Neutrophil (primary cell): Measurements from ENCODE around the gene TMEM182.

ENCODE experiments used
- H3K27ac ChIP-seq: fragments of 200-600 bp; sonication (generic); 2 replicates; pipeline ENCODE4 v1.5.1; 2016; ENCODE audit warnings: mild to moderate bottlenecking, moderate library complexity
- H3K27me3 ChIP-seq: fragments of 200-600 bp; sonication (generic); 2 replicates; pipeline ENCODE4 v1.6.0; 2016; ENCODE audit warnings: mild to moderate bottlenecking
- H3K36me3 ChIP-seq: fragments of 200-600 bp; sonication (generic); 2 replicates; pipeline ENCODE4 v1.5.1; 2017
- H3K4me1 ChIP-seq, 2 experiments: fragments of 200-600 bp in 1 of 2; sonication (generic) in 1 of 2; 1 replicate in 1 of 2; 2 replicates in 1 of 2; pipeline versions ENCODE4 v1.5.1 to v1.6.1; 2013 to 2016; ENCODE audit warnings: low read depth in 1 of 2, low read length in 1 of 2, mild to moderate bottlenecking in 1 of 2, moderate library complexity in 1 of 2; ENCODE audit not compliant: control insufficient read depth in 1 of 2, insufficient read depth in 1 of 2
- H3K4me3 ChIP-seq, 2 experiments: fragments of 200-600 bp in 1 of 2; sonication (generic) in 1 of 2; 1 replicate in 1 of 2; 2 replicates in 1 of 2; pipeline ENCODE4 v1.5.1; 2013 to 2016; ENCODE audit warnings: low read depth in 1 of 2, low read length in 1 of 2, mild to moderate bottlenecking in 1 of 2, moderate library complexity in 1 of 2
- H3K9me3 ChIP-seq: fragments of 200-600 bp; sonication (generic); 2 replicates; pipeline ENCODE4 v1.5.1; 2016
- TF ChIP-seq, protein P1 (sequence below): fragments of 200-600 bp; sonication (generic); IDR thresholded peaks from 2 replicates; pipeline ENCODE4 v1.5.1; 2016; ENCODE audit warnings: antibody characterized with exemption

Gene TMEM182

DNA sequence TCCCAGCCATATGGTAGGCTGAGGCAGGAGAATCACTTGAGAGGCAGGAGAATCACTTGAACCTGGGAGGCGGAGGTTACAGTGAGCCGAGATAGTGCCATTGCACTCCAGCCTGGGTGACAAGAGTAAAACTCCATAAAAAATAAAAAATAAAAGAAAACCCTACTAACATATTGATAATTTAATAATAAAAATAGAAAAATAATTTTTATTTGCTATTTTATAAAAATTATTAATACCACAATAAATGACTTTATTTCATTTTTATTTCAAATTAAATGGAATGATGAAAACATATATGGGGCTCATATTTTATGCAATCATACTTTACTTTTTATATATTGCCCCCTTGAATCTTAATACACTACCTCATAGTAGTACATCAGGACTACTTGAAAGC lies 20.4 kb downstream of the TMEM182 start:
- TF ChIP-seq, protein P1, sequence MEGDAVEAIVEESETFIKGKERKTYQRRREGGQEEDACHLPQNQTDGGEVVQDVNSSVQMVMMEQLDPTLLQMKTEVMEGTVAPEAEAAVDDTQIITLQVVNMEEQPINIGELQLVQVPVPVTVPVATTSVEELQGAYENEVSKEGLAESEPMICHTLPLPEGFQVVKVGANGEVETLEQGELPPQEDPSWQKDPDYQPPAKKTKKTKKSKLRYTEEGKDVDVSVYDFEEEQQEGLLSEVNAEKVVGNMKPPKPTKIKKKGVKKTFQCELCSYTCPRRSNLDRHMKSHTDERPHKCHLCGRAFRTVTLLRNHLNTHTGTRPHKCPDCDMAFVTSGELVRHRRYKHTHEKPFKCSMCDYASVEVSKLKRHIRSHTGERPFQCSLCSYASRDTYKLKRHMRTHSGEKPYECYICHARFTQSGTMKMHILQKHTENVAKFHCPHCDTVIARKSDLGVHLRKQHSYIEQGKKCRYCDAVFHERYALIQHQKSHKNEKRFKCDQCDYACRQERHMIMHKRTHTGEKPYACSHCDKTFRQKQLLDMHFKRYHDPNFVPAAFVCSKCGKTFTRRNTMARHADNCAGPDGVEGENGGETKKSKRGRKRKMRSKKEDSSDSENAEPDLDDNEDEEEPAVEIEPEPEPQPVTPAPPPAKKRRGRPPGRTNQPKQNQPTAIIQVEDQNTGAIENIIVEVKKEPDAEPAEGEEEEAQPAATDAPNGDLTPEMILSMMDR: no peak
- Histone ChIP-seq H3K27me3 (no peaks in the 10 kb centered on the region), H3K4me1 (peaks cover 5 to 7% of the 10 kb centered on the region in 2 experiments), H3K36me3 (no peaks in the 10 kb centered on the region), H3K4me3 (no peak overlapping the region), H3K27ac (no peak overlapping the region), H3K9me3 (no peaks in the 10 kb centered on the region)

DNA sequence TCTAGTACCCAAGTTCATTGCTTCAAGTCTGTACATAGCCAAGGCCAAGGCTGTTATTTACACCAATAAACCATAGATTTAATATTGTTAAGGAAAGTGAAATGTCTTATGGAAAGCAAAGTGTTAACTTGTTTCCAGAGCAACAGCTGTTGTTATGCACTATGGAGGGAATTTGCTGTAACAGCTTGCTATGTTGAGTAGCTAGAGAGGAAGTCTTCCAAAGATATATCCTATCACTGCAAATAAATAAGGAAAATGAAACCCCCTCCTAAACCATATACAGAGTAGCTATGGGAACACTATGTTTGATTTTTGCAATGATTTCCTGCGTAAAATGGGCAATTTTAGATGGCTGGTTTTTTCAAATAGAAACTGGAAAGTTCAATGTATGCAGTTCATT lies 21.1 kb downstream of the TMEM182 start:
- H3K4me1 ChIP-seq: peaks cover 12 to 14% of the 10 kb centered on the region in 2 experiments
- H3K4me3 ChIP-seq: no peak overlapping the region
- H3K27me3 ChIP-seq: no peaks in the 10 kb centered on the region
- H3K36me3 ChIP-seq: no peaks in the 10 kb centered on the region
- H3K9me3 ChIP-seq: no peaks in the 10 kb centered on the region
- TF ChIP-seq, protein P1: no peak
- H3K27ac ChIP-seq: no peak overlapping the region

DNA sequence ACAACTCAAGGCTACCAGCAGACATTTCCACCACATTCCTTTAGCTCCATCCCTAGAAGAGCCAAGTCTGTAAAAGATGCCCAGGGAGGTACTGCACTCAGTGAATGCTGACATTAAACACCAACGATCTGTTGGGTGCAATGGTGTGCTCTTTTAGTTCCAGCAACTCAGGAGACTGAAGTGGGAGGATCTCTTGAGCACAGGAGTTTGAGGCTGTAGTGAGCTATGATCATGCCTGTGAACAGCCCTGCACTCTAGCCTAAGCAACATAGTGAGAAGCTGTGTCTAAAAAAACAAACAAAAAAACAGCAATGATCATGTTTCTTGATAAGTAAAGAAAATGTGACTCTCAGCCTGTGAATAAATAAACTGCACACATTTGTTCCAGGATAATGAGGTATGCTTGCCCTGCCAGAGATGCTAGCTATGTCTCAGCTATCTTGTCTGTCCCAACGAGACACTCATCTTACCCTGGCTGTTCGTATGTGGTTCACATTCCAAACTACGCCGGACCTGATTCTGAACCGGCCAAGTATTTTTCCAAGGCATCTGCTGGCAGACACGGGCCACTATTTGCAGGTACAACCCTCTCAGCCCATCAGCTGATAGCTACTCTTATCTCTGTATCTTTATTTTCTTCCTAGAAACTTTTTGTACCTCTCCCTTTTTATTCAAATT lies 21.8 kb downstream of the TMEM182 start:
- Histone ChIP-seq H3K9me3 (no peaks in the 10 kb centered on the region), H3K27ac (no peak overlapping the region), H3K36me3 (no peaks in the 10 kb centered on the region), H3K27me3 (no peaks in the 10 kb centered on the region), H3K4me1 (peaks cover 19 to 22% of the 10 kb centered on the region in 2 experiments), H3K4me3 (no peak overlapping the region)
- TF ChIP-seq, protein P1: no peak

DNA sequence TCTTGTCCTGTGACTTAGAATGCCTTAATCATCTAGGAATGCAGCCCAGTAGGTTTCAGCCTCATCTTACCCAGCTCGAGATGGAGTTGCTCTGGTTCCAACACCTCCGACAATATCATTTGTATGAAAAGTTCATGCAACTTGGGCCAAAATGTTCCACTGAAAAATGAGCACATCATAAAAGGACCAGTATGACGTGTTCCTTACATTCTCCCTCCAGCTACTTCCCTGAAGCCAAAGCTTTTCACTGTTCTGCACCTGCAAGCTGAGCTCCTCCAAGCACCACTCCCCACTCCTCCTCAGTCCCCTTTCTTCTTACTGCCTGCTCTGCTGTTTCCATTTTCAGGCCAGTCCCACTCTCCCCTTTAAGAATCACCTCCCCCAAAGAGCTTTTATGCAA lies 23.1 kb downstream of the TMEM182 start:
- TF ChIP-seq, protein P1: no peak

DNA sequence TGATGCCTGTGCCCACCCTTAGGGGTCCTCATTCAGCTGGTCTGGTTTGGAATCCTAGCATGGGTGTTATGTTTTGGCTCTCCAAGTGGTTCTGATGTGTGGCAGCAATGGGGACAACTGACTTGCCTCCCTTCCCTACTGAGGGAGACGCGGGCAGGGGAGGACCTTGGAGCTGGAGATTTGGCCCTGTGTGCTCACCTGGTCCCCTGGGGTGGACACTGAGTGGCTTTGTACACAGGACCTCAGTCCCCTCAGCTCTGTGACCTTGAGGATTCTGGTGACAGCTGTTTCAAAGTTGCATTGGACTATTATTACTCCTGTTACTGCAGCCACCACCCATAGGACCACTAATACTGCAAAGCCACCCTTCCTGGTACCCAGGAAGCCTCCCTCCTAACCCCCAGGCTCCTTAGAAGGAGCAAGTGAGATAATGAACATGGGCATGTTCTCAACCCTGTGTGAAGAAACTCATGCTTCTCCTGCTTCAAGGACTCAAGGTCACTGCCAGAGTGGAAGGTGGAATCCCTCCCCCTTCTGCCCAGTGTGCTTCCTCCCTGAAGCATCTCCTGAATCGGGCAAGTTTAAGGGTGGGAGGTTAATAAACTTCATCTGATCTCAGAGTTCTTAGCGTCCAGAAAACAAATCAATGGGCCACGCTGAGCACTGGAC lies 26.5 kb downstream of the TMEM182 start:
- H3K4me1 ChIP-seq: peaks cover 49 to 60% of the 10 kb centered on the region in 2 experiments
- TF ChIP-seq, protein P1: no peak
- no peaks in the 10 kb centered on the region for H3K27me3 ChIP-seq
- no peaks in the 10 kb centered on the region for H3K9me3 ChIP-seq
- peak overlapping the region; percentile 16 for H3K4me3 ChIP-seq
- peak overlapping the region; percentile 72 for H3K27ac ChIP-seq
- no peaks in the 10 kb centered on the region for H3K36me3 ChIP-seq

More for the DNA sequence above, 23.1 kb downstream of the TMEM182 start:
- no peaks in the 10 kb centered on the region for H3K36me3 ChIP-seq
- no peak overlapping the region for H3K27ac ChIP-seq
- no peak overlapping the region for H3K4me3 ChIP-seq
- no peaks in the 10 kb centered on the region for H3K9me3 ChIP-seq
- H3K27me3 ChIP-seq: no peaks in the 10 kb centered on the region
- peaks cover 32 to 35% of the 10 kb centered on the region in 2 experiments for H3K4me1 ChIP-seq
